ENCODE results near the gene TSFM. TPM values are rescaled to one million over a fixed set of nuclear protein-coding genes. Genes with fewer than 3 reads are reported as not detected.

The TSFM gene
- total and polyA plus RNA-seq, 9 of the 15 experiments (the other 6 are each of a cell fraction or from before 2014, with no cell fraction given), result 44.6 to 198 (median 60.2) TPM

- TF ChIP-seq POLR2B (IDR thresholded peaks at IDR 0.05; ENCODE audit: low read depth, partially characterized antibody) (no peak), ZNF764 (CRISPR knock-in tag; IDR thresholded peaks at IDR 0.05; ENCODE audit: low read depth) (no peak), NCOA4 (IDR thresholded peaks at IDR 0.05; ENCODE audit: partially characterized antibody) (no peak), FOS (IDR thresholded peaks at IDR 0.05; ENCODE audit: extremely low read depth, insufficient read length) (no peak), ZBTB12 (CRISPR knock-in tag; IDR thresholded peaks at IDR 0.05) (no peak), ZNF407 (IDR thresholded peaks at IDR 0.05; ENCODE audit: low read depth) (no peak), ZNF282 (CRISPR knock-in tag; IDR thresholded peaks at IDR 0.05) (no peak), RBM25 (IDR thresholded peaks at IDR 0.05; ENCODE audit: low read depth, low read length, severe bottlenecking) (no peak), ZNF639 (CRISPR knock-in tag; conservative IDR thresholded peaks at IDR 0.05 in 1 of 2, IDR thresholded peaks at IDR 0.05 in 1 of 2) (no peak), SRSF7 (optimal IDR thresholded peaks at IDR 0.05; ENCODE audit: low read depth, low read length) (no peak), CREB3L1 (IDR thresholded peaks at IDR 0.05; ENCODE audit: borderline replicate concordance, low read depth) (no peak), GABPA (tag; conservative IDR thresholded peaks at IDR 0.05; ENCODE audit: low read depth) (peak; percentile 34; the same call in 1 of the 2 replicates), RB1 (IDR thresholded peaks at IDR 0.05; ENCODE audit: low read depth) (peak; percentile 60)
Measured at GRCh38 chr12:57845478-57846284, 63.1 kb downstream of the TSFM start (continued).

Data from K562 (cell line).